ENCODE results near the gene LRRC26.
"Not testable (repeated sequence)": the region's sequence is repeated elsewhere in the genome, so short reads cannot be mapped to it uniquely, and the experiment has no call there.

Gene LRRC26

DNA sequence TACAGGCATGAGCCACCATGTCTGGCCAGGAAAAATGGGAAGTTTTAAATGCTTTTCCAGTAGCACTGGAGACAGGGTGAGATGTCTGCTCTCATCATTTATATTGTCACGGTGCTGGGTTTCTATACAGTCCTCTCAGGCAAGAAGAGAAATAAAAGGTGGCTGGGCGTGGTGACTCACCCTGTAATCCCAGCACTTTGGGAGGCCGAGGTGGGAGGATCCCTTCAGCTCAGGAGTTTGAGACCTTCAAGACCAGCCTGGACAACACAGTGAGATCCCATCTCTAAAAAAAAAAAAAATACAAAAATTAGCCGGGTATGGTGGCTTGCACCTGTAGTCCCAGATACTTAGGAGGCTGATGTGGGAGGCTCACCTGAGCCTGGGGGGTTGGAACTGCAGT, 35.7 kb downstream of the LRRC26 start:
- FAIRE-seq: no peak

GRCh38 chr9:137130176-137130755, 39.6 kb downstream of the LRRC26 start:
- no peak for FAIRE-seq

DNA sequence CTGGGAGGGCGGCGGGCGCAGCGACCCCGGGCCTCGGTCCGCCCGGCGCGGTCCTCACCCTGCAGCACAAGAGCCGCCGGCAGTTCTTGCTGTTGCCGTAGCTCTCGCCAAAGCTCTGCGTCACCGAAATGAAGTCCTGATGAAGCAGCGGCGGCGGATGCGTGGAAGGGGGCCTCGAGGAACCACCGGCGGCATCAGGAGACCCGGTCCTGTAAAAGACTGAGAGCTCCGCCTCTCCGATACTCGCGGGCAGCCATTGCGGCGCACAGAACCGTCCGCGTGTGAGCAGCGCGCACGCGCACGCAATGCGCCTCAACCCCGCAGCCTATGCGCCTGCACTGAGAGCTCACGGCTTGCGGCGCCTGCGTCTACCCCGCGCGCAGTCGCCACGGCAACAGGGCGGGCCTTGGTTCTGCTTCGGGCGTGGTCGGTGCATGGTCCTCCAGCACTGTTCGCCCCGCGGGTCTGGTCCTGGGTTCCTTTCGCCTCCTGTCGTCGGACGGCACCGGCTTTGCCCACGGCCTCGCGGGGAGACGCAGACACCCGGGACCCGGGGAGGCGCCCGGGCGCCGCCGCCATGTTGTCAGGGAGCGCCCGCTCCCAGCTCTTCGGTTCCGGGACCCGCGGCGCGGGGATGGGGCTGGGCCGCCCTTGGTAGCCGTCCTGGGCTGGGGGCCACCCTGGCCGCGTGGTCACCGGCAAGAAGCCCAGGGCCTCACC, 40.2 kb downstream of the LRRC26 start:
- FAIRE-seq: no peak

DNA sequence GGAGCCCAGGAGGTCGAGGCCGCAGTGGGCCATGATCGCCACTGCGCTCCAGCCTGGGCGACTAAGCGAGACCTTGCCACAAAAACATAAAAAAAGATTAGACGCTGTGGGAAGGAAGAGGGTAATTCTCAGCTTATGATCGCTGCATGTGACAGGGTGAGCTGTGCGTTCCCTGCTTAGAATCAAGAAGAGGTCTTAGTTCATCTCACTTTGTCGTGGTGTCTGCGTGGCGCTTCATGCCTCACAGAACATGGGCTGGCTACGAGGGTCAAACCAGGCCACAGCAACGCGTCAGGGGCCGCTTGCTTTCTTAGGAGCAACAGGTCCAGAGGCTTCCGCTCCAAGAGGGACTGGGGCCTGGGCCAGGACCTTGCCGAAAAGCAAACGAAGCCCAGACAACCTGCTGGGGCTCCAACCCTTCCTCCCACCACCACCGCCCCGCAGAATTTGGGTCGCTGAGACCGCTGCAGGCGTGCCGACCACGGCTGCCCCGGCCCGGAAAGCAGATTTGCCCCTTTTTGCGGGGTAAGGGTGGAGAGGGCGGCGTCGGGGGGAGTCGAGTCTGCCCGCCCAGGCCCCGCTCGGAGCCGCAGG, 40.9 kb downstream of the LRRC26 start:
- FAIRE-seq: no peak

DNA sequence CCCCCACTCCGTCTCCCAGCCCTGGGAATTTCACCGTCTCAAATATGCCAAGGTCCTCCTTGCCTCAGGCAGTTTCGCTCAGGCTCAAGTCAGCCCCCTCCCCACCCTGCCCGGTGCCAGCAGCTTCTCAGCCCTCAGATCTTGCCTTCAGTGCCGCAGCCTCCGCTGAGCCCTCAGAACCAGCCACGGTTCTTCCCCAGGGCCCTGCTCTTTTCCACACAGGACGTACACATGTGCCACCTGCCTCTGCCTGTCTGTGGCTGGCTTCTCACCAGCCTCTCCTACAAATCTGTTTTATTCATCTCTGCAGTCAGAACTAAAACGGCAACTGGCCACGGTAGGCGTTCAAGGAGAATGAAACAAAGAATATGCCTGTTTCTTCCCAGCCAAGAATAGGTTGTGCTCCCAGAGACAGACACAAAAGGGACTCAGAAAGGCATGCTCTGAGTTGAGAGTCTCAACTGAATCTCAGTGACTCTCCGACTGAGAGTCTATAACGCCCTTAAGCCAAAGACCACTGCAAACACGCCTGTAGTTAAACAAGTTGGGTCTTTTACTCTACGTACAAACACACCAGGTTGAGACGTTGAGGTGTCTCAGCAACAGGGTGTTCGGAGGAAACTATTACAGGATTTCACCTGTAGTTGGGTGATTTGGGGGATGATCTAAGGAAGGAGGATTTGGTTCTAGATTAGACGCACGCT, 41.5 kb downstream of the LRRC26 start:
- FAIRE-seq: no peak

GRCh38 chr9:137127301-137128157, 42.3 kb downstream of the LRRC26 start:
- FAIRE-seq: no peak

DNA sequence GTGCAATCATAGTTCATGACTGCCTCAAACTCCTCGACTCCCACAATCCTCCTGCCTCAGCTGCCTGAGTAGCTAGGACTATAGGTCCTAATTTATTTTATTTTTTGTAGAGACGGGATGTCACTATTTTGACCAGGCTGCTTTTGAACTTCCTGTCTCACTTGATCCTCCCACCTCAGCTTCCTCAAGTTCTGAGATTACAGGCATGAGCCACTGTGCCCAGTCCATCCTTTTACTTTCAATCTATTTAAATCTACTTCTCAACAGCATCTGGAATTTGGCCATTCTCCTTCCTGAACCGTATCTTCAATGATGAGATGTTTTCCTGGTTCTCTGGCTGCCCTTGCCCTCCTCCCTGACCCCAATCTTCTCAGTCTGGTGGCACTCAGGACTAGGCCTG, 43.1 kb downstream of the LRRC26 start:
- no peak for FAIRE-seq

DNA sequence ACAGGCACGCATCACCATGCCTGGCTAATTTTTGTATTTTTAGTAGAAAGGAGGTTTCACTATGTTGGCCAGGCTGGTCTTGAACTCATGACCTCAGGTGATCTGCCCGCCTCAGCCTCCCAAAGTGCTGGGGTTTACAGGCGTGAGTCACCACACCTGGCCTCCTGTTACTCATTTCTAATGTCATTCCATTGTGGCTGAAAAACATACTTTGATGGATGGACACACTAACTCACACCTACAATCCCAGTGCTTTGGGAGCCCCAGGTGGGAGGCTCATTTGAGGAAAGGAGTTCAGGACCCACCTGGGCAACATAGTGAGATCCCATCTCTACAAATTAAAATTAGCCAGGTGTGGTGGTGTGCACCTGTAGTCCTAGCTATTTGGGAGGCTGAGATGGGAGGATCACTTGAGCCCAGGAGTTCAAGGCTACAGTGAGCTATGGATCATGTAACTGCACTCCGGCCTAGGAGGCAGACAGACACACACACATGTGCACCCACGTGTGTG, 45.8 kb downstream of the LRRC26 start:
- not testable (repeated sequence) for FAIRE-seq

DNA sequence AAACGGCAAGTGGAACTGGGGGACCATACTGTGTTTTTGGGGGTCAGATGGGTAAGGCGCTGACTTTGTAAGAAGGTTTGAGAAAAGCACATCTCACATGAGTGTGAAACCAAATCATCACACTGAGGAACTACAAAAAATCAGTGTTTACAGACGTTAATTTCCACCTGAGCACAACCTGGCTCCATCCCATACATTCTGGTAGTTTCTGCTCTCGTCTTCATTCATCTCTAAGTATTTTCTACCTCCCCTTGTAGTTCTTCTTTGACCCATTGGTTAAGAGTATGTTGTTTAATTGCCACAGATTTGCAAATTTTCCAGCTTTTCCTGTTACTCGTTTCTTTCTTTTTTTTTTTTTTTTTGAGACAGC, 46.4 kb downstream of the LRRC26 start:
- FAIRE-seq: no peak

- not testable (repeated sequence) for FAIRE-seq
These were observed 46.9 kb downstream of the LRRC26 start for GRCh38 chr9:137122796-137123467.

GRCh38 chr9:137121927-137122795, 47.7 kb downstream of the LRRC26 start:
- FAIRE-seq: not testable (repeated sequence)

Data from A204.1 (cell line).